WERI-Rb-1 (cell line): ENCODE measurements around the gene ONECUT1.
A peak's percentile ranks its signal among the peaks of the same experiment; 100 is the strongest.

ENCODE experiments used
- DNase-seq: peaks from one replicate; pipeline ENCODE4 v3.0.0-alpha.2; 2020
- H3K27ac ChIP-seq: fragments of 250-450 bp; sonication (Bioruptor Pico); 2 replicates; pipeline ENCODE4 v1.5.1; 2020; ENCODE audit warnings: mild to moderate bottlenecking, moderate library complexity
- H3K27me3 ChIP-seq: fragments of 250-450 bp; sonication (Bioruptor Pico); 2 replicates; pipeline ENCODE4 v1.5.1; 2021; ENCODE audit warnings: mild to moderate bottlenecking, low read depth, moderate library complexity; ENCODE audit not compliant: insufficient read depth, severe bottlenecking
- H3K36me3 ChIP-seq: fragments of 250-450 bp; sonication (Bioruptor Pico); 2 replicates; pipeline ENCODE4 v1.5.1; 2020; ENCODE audit warnings: mild to moderate bottlenecking, moderate library complexity
- H3K4me3 ChIP-seq: 2 replicates; pipeline ENCODE4 v1.5.1; 2011; ENCODE audit warnings: low read depth, mild to moderate bottlenecking, control low read depth, low read length
- H3K9me3 ChIP-seq: fragments of 250-450 bp; sonication (Bioruptor Pico); 2 replicates; pipeline ENCODE4 v1.5.1; 2021; ENCODE audit warnings: mild to moderate bottlenecking, moderate library complexity; ENCODE audit not compliant: severe bottlenecking
- CTCF ChIP-seq: IDR thresholded peaks from 2 replicates; pipeline ENCODE4 v1.5.1; 2011; ENCODE audit warnings: low read depth, mild to moderate bottlenecking, control low read depth, inconsistent platforms, low read length

ONECUT1 gene

GRCh38 chr15:52709187-52709981, 80.8 kb downstream of the ONECUT1 start:
- no peak for TF ChIP-seq CTCF
- H3K36me3 ChIP-seq = no peaks in the 10 kb centered on the region
- no peak overlapping the region for H3K4me3 ChIP-seq
- H3K27me3 ChIP-seq = no peaks in the 10 kb centered on the region
- no peak overlapping the region for H3K27ac ChIP-seq
- no peaks in the 10 kb centered on the region for H3K9me3 ChIP-seq
- peak; percentile 15 for DNase-seq
